Lower leg skin (tissue), 4 donors: ENCODE measurements around the gene RASSF3. TPM values are rescaled to one million over a fixed set of nuclear protein-coding genes. Genes with fewer than 3 reads are reported as not detected.

Experiments used
- DNase-seq, 2 donors: peaks; one replicate each; pipeline ENCODE4 v3.0.0-alpha.2; 2019; ENCODE audit warnings: low spot score in 2 of 2
- H3K4me3 ChIP-seq: fragments of 200-600 bp; sonication (generic); 2 replicates; pipeline ENCODE4 v1.5.1; 2017; ENCODE audit warnings: mild to moderate bottlenecking, low read depth; ENCODE audit not compliant: poor library complexity, severe bottlenecking
- POLR2A ChIP-seq, 2 donors: fragments of 450-650 bp; IDR thresholded peaks; one replicate each; pipeline ENCODE4 v1.6.1; 2016 to 2017; ENCODE audit warnings: antibody characterized with exemption in 2 of 2, mild to moderate bottlenecking in 1 of 2, moderate library complexity in 1 of 2
- WGBS, 2 donors: methylation state at CpG; one replicate each; pipeline ENCODE4 v1.1.5; 2018; 5-methylcytosine and 5-hydroxymethylcytosine counted together
- intact Hi-C: fragments of 100-400 bp; cut with DNase I; formaldehyde crosslinking; loops from one replicate; pipeline ENCODE4 v1.15.0; 2023; ENCODE audit warnings: low total_unique reads
- total RNA-seq, 4 donors: library from RNA; depleted of rRNA; stranded (reverse); fragments of >200 nt; gene quantifications; one replicate each; pipeline ENCODE4 v1.1.0, GENCODE V29; 2016
- TF ChIP-seq, protein P1 (sequence below), 3 donors: fragments of 450-650 bp; IDR thresholded peaks; one replicate each; pipeline ENCODE4 v1.5.1; 2016; ENCODE audit warnings: antibody characterized with exemption in 3 of 3, mild to moderate bottlenecking in 3 of 3, moderate library complexity in 2 of 3

The RASSF3 gene
- total RNA-seq, 4 donors from 2014 or later: 5.2 to 13.5 (median 7.8) TPM

DNA sequence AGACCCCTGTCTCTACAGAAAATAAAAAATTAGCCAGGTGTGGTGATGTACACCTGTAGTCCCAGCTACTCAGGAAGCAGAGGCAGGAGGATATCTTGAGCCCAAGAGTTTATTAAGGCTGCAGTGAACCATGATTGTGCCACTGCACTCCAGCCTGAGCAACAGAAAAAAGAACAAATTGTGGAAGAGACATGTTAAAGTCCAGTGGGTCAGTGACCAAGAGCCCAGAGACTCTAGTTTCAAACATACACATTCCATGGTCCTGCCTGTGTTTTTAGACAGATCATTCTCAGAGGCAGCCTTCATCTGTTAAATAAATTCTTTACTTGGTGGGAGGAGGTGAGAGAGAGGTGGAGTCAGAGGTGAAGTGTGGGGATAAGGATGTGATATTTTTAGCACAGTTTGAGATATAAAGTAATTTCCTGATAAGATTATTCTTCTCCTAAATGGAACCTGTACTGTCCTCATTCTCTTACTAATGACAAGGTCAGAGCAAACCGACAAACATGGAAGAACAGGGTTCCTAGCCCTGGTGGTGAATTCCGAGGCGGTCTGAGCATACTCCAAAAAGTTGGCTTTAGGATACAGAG lies 48.7 kb downstream of the RASSF3 start:
- intact Hi-C loops: loop anchor here (5.0 kb wide), 1 partner anchor 1742 kb away; no protein-coding TSS in a partner anchor
- TF ChIP-seq, protein P1, sequence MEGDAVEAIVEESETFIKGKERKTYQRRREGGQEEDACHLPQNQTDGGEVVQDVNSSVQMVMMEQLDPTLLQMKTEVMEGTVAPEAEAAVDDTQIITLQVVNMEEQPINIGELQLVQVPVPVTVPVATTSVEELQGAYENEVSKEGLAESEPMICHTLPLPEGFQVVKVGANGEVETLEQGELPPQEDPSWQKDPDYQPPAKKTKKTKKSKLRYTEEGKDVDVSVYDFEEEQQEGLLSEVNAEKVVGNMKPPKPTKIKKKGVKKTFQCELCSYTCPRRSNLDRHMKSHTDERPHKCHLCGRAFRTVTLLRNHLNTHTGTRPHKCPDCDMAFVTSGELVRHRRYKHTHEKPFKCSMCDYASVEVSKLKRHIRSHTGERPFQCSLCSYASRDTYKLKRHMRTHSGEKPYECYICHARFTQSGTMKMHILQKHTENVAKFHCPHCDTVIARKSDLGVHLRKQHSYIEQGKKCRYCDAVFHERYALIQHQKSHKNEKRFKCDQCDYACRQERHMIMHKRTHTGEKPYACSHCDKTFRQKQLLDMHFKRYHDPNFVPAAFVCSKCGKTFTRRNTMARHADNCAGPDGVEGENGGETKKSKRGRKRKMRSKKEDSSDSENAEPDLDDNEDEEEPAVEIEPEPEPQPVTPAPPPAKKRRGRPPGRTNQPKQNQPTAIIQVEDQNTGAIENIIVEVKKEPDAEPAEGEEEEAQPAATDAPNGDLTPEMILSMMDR (IDR thresholded peaks at IDR 0.05): no peak
- no peak for TF ChIP-seq POLR2A (IDR thresholded peaks at IDR 0.05)

DNA sequence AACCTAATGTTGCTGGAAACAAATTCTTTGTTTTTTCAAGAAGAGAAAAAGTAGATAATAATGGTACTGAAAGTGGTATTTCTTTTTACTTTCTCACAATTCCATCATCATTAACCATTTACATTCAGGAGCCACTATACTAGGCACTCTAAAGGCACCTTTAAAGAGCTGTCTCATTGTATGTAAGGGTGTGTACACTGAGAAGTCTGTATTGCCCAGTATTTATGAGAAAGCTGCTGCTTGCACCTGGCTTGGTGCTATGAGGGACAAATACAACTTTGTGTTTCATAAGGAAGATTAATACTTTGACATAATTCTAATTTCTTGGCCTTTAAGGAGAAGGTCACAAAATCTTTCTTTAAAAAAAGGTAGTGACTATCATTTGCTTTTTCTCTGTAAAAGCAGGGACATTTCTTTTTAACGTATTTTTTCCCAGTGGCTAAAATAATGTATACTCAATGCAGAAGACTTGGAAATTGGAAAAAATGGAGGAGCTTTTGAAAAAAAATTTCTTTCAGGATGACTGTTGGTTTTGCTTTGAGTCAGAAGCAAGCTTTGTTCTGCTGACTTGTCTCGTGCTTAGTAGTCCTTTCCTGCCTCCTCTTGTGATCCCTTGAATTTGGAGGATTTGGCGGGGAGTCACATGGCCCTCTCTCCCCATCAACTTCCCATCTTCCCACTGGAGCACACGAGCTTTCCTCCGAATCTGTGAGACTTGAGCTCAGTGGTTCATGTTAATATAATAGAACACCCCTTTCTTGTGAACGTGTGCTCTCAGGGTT lies 50.1 kb downstream of the RASSF3 start:
- TF ChIP-seq, protein P1 (IDR thresholded peaks at IDR 0.05): no peak
- TF ChIP-seq POLR2A (IDR thresholded peaks at IDR 0.05): no peak
- whole genome bisulfite sequencing, 2 donors: 93 to 97% methylated on average over 6 of the region's 6 CpGs
- no peak overlapping the region for H3K4me3 ChIP-seq
- intact Hi-C loops: loop anchor here (10.0 kb wide), 1 partner anchor 46 kb away; the partner anchor contains the start of gene RASSF3
- no peak for DNase-seq

More for the DNA sequence above, 48.7 kb downstream of the RASSF3 start:
- WGBS, 2 donors: 90 to 93% methylated on average over 3 of the region's 3 CpGs
- no peak for DNase-seq
- H3K4me3 ChIP-seq: no peak overlapping the region

DNA sequence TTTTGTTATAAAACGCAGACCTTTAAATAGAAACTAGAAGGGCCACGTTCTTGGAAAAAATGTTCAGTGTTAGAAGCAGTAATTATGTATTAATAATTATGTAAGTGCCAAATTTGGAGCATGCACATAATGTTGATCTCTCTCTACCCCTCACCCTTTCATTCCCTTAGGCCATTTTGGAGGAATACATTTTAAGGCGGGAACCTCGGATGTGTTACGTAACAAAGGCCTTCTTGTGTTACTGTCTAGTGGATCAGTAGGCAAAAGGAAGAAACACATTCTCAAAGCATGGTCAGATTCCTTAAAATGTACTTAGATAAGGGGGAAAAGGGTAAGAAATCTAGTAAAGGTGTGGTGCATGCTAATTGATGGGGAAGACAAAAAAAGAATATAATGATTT lies 52.7 kb downstream of the RASSF3 start:
- TF ChIP-seq POLR2A (IDR thresholded peaks at IDR 0.05): no peak
- TF ChIP-seq, protein P1 (IDR thresholded peaks at IDR 0.05): no peak
- no peak for DNase-seq
- no peak overlapping the region for H3K4me3 ChIP-seq
- 39 to 56% methylated on average over 5 of the region's 5 CpGs for WGBS, 2 donors
- intact Hi-C loops: loop anchor here (10.0 kb wide), 1 partner anchor 48 kb away; the partner anchor contains the start of gene RASSF3

DNA sequence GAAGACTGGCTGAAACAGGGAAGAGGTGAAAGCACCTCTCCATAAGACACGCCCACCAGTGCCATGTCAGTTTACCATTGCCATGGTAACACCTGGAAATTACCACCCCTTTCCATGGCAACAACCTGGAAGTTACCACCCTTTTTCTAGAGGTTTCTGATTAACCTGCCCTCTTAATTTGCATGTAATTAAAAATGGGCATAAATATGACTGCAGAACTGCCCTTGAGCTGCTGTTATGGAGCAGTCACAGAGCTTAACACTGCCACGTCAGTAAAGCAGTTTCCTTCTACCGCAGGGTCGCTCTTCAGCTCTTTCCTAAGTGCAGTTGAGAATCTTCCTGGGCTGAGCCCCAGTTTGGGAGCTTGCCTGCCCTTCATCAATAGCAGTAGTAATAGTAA lies 55.2 kb downstream of the RASSF3 start:
- DNase-seq: no peak
- H3K4me3 ChIP-seq: no peak overlapping the region
- TF ChIP-seq, protein P1 (IDR thresholded peaks at IDR 0.05): no peak
- intact Hi-C loops: loop anchor here (10.0 kb wide), 1 partner anchor 51 kb away; the partner anchor contains the start of gene RASSF3
- 65 to 75% methylated on average over 4 of the region's 4 CpGs for WGBS, 2 donors

DNA sequence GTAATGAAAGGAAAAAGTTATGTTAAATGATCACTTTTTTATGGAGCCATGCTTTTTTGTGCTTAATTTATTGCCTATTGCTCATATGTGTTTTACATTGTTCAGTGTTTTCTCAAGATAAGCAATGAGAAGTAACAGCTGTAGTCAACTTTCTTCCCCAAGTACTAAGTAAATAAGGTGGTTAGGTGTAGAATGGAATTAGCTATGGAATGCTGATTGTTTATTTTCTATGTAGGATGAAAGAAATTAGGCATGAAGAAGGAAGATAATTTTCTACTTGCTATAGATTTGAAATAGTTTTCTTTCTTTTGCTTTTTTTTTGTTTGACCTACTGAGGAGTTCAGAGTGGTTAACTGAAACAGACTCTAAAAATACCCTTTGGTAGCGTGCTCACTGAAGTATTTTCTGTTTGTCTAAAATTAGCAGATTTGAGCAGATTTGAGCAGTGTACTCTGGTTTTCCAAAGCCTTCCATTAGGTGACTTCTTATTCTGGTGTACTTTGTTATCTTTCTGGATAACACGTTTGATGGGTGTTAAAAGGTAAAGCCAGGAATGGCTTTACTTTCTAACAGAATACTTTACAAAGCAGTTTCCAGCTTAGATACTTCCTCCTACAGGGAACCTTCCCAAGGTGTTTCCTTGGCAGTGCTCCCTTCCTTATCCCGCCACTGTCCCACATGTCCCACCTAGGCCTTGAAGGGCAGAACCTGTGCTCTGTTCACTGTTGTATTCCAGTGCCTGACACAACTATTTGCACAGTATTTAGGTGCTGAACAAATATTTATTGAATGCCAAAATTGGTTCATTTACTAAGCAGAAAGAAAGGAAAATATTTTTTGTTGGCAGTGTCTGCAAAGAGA lies 56.0 kb downstream of the RASSF3 start:
- TF ChIP-seq POLR2A (IDR thresholded peaks at IDR 0.05): no peak
- TF ChIP-seq, protein P1 (IDR thresholded peaks at IDR 0.05): no peak
- intact Hi-C loops: loop anchor here (10.0 kb wide), 1 partner anchor 51 kb away; the partner anchor contains the start of gene RASSF3
- DNase-seq: no peak
- H3K4me3 ChIP-seq: no peak overlapping the region
- WGBS, 2 donors: 77 to 78% methylated on average over 3 of the region's 3 CpGs
